GM10847 (cell line): ENCODE data around the gene PHACTR3.

Source experiments
- POLR2A ChIP-seq: IDR thresholded peaks from 2 replicates; pipeline ENCODE4 v1.6.1; 2011; ENCODE audit not compliant: insufficient read length; ENCODE audit errors: extremely low read depth

PHACTR3 gene

DNA sequence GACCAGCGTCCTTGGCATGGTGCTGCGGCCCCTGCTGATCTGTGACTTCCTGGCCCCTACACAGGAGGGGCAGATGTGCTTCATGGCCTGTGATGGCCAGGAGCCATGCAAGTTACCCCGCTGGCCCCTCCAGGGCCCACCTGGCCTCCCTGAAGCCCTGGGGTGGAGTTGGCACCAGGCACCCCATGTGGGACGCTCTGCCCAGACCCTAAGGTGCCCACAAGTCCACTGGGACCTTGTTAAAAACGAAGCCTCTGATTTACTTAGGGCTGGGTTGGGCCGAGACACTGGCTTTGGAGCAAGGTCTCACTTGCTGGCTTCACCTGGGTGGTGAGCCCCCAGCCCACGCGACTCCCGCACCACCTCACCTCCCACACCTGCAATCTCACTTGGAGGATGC, 139.0 kb downstream of the PHACTR3 start:
- TF ChIP-seq POLR2A = no peak

DNA sequence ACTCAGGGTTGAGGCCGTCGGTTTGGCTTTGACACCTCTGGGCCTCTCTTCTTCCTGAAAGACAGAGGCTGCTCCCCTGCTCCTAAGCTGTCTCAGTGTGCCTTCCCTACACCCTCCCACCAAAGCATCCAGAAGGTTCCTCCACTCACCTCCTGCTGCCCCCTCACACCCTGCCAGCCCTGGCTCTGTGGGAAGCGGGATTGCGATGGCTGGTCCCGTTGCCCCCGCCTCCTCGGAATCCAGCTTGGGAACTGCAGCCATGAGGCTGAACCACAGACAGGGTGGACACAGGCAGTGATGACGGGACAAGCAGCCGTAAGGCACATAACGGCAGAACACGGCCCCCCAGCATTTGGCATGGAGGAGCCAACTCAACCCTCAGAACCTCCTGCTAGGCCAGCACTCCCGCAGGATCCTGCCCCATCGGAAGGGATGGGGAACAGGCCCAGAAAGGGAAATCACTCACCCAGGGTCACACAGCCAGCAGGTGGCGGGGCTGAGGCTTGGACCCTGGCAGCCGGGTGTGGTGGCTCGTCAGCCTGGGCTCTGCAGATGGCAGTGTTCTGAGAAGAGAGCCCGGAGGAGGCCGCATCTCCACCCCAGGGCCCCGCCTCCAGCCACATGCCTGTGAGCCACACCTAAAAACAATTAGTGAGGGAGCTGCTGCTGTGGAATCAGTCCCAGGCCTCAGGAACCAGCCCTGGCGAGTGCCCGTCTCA, 139.6 kb downstream of the PHACTR3 start:
- TF ChIP-seq POLR2A = no peak

DNA sequence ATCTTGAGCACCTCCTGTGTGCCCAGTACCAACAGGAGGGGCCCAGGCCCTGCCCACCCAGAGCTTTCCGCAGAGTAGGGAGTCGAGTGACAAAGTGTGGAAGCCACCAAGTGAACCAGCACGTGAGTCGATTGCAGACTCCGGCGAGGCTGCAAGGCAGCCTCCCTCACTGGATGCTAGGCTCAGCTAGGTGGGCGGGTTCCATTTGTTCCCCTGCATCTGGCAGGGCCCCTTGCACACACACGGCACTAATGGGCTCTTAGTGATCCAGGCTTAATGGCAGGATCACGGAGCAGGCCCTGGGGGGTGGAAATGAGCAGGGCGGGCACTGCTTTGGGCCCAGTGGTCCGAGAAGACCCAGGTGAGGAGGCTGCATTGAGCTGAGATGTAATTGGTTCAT, 140.4 kb downstream of the PHACTR3 start:
- TF ChIP-seq POLR2A = no peak

DNA sequence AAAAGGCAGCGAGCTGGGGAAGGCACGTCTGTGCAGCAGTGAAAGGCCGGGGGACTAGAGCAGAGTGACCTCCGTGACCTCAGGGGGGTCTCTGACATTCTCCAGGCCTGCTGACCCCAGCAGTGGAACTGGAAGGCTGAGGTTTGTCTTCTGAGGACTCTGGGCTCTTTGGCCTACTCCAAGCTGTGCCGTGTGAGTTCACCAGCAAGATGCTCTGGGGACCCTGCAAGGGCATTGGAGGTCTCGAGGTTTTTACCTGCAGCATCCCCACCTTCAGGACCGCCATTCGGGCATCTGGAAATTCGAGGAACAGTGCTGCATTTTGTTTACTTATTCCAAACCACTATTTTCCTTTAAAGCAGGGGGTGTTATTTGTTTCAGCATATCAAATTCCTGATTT, 140.9 kb downstream of the PHACTR3 start:
- TF ChIP-seq POLR2A = no peak

DNA sequence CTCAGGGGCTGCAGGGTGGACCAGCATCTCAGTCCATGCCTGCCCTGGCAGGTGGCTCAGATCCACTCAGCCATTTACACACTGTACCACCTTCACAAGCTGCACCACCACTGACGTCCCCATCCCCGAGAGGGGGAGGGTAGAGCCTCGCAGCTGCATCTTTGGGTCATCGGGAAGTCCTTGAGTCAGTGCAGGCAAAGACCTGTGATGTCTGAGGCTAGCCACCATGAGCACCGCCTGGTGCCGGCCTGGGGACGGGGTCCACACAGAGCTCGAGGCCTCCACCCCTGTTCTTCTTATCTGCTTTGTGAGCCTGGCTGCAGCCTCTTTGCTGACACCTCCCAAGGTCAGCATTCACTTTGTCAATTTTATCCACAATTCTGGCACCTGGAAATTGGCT, 141.4 kb downstream of the PHACTR3 start:
- no peak for TF ChIP-seq POLR2A

DNA sequence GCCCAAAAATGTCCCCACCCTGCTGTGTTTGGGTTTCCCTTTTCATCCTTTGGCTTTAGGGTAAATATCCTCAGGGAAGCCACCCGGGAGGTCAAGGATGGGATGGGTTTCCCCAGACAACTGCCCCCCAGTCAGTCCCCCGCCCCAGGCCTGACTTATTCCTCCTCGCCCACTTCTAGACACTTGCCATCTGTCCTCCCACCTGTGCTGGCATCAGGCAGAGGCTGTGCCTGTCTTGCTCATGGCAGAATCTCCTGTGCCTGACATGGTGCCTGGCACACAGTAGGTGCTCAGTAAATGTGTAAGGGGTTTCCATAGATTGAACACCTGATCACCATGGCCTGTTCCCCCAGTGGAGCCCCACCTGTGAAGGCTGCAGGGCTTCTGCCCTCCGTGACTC, 141.8 kb downstream of the PHACTR3 start:
- TF ChIP-seq POLR2A = no peak

DNA sequence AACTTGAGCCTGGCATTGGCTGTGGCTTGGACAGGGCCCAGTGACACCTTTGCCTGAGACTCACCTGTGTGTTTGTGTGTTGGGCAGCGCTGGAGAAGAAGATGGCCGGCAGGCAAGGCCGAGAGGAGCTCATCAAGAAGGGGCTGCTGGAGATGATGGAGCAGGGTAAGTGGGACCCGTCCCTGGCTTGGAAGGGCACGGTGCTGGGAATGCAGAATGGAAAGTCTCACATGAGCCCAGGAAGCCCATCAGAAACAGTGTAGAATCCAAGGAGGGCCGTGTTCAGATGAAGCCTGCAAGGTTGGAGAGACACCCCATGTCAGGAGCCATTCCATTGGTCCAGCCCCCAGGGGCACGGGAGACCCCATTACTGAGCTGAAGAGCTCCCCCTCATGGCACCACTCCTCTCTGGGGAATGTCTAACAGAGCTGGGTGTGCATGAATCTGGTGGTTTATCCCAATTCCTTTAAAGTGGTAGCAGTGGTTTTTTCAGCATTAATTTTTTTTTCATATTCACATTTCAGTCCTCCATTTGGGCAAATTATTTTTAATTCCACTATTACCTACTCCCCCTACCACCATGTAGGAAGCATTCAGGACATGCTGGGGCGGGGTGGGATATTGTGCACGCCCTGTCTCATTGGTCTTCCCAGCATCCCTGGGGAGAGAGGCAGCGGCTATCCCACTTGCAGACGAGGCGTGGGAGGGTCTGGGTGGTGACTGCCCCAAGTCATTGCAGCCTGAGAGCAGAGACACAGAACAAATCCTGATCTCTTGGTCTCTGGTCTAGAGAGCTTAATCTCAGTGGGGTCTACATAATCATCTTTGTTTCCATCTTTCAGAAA, 143.6 kb downstream of the PHACTR3 start:
- TF ChIP-seq POLR2A = no peak

DNA sequence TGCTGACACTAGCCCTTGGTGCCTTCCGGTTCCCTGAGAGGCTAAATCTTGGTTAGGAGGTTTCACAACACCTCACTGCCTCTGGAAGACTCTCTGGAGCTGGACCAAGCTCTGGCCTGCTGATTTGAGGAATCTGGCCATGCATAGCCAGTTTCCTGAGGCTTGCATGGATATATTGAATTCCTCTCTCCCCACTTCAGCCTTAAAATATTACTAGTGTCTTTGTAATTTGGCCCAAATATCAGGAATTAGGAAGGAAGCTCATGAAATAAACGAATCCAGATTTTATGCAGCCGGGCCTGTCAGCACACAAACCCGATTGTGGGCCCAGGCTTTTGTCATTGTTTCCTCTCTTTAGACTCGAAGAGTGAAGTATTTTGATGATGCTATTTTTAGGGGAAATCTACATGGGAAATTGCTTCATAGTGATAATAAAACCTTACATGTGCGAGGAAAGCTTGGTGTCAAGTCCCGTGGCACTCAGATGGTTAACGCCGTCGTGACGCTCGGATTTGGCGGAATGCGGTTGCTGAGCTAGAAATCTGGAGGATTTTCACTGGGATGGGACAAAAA, 144.4 kb downstream of the PHACTR3 start:
- no peak for TF ChIP-seq POLR2A

DNA sequence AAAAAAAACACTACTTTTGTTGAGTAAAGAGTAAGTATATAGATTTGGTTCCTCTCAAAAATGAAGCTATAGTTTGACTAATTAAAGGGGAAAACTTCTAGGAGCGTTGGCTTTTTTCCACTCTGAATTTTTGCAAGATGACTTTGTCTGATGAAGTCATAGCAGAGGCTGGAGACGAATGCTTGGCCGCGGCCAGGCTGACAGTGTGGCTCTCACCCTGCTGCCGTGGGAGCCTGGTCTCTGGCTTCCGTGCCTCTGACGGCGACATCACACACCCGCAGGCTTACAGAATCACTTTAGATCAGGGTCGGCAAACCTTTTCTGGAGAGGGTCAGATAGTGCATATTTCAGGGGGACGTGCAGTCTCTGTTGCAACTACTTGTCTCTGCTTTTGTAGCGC, 145.0 kb downstream of the PHACTR3 start:
- TF ChIP-seq POLR2A = no peak

DNA sequence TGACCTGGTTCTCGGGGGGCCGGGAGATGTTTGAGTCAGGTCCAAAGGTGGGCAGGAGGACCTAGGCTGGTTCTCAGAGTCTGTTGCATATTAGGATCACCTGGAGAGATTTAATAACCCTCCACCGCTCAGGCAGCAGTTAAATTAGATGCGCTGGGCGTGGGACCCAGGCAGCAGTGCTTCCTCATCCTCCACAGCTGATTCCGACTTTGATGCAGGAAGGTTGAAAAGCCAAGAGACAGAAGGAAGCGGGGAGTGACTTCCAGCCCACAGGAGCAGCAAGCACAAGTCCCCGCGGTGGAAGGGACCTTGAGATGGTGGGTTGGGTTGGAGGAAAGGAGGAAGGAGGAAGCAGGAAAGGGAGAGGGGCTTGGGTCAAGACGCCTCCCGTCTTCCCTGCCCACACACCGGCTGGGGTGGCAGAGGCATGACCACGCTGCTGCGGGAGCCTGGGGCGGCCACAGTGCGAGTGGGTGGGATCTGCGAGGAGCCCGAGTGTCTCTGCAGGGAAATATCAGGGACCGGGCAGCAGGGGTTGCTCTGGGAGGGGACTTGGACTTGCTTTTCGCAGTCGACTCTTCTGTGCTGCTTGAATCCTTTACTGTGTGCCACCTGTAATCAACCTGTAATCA, 146.0 kb downstream of the PHACTR3 start:
- TF ChIP-seq POLR2A = no peak

DNA sequence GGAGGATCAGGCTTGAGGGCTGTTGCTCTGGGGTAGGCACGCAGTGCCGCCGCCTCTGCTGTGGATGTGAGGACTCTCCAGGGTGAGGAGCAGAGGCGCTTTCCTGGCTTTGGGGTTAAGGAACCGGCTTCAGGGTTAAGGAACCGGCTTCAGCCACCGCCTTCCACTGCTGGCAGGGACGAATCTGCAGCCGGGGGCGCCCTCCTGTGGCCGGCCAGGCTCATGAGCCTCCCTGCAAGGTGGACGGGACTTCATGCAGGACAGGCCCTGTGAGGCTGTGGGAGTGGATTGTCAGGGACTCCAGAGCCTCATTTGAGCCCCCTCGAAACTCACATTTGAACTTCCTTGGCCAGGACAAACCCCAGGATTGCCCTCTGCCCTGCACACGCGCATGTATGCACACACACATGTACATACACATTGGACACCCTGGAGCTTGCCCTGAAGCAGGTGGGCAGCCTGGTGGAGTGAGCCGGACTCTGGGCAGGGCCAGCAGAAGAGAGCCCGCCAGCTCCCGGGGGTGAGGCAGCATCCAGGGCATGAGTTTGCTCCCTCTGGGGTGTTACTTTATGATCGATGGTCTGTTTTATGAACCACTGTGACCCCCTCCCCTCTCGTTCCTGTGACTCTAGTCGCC, 146.9 kb downstream of the PHACTR3 start:
- no peak for TF ChIP-seq POLR2A

DNA sequence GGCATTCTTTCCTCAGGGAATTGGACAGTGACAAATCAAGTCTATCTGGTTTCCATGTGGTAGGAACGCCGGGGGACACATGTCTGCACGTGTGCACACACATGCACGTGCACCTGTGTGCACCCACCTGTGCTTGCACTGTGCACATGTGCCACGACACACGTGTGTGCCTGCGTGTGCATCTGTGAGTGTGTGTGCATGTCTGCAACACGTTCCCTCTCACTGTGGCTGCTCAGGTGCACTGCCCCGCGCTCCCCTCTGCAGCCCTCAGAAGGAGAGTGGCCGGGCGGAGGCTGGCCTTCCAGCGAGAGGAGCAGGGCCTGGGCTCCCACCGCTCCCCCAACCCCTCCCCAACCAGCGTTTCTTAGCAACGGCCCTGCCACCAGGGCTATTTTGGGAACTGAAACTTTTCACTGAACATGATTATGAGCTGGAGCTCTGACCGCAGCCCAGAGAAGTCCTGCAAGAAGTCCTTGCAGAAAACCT, 147.8 kb downstream of the PHACTR3 start:
- no peak for TF ChIP-seq POLR2A

DNA sequence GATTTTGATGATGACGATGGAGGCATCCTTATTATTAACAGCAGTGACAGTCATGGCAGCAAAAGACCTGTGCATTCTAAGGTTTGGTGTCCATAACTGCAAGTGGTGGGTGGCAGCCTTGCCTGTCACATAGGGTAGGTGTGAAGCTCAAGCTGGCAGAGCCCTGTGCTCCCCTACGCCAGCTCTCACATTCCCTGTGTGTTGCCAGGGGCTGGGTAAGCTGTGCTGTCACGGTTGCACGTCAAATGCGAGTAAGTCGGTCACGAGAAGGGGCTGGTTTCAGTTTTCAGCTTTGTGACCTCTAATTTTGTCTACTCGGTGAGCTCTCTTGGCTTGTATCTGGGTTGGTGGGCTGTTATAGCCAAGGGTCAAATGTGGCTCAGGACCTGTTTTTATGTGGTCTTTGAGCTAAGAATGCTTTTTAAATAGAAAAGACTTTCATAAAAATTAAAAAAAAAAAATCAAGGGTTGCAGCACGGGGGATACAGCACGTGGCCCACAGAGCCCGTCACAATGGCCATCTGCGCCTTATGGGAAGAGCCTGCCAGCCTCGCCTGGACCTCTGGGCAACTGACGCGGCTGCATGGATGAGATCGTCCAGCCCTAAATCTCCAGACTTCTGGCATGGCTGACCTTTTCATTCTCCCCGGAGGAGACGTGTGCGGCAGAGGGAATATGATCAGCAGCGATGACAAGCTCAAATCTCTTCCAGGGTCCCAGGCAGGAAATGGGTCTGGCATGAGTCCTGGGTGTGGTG, 148.5 kb downstream of the PHACTR3 start:
- no peak for TF ChIP-seq POLR2A

DNA sequence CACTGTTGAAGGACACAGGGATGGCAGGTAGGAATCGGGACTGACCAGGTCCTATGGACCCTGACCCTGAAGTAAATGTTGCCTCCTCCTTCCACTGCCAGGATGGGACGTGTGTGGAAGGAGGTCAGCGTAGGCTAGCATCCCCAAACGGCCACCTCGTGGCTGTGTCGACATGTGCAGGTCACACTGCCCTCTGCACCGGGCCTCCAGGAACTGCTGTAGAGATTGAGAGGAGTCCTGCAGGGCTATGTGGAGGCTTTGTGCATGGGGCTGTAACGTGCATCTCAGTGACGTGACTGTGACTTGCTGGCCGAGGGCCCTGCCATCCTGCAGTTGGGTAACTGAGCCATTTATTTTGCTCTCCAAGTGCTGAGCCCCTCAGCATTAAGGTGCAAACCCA, 149.5 kb downstream of the PHACTR3 start:
- TF ChIP-seq POLR2A = no peak
